ENCODE data around the gene TTC39A. TPM values are rescaled to one million over a fixed set of nuclear protein-coding genes. Genes with fewer than 3 reads are reported as not detected.

TTC39A gene
- total RNA-seq, 4 donors from 2014 or later, result 12.2 to 16.5 (median 15.3) TPM

DNA sequence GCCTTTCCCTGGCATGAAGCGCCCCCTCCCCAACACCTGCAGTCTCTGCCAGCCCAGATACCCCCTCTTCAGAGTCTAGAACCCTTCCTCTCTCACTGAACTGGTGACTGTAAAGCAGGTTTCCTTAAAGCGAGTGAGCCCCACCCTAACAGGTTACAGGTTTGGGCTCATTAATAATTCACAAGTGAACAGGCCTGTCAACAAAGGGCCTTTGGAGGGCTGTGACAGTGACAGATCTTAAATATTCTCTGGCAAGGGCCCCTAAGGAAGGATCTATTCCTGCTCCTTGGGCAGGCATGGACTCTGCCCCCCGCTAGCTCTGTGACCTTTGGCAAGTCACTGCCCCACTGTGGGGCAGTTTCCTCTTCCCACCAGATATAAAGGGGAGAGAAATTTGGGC lies 5.6 kb upstream of the TTC39A start:
- no peak overlapping the region for H3K4me3 ChIP-seq (ENCODE audit: low read depth, poor library complexity, severe bottlenecking)
- TF ChIP-seq POLR2A (IDR thresholded peaks at IDR 0.05), result no peak
- TF ChIP-seq CTCF (IDR thresholded peaks at IDR 0.05), result no peak
- intact Hi-C loops (cut with DNase I; ENCODE audit: low total_unique reads), result no loop called here
- 78 to 82% methylated on average over 3 of the region's 3 CpGs for WGBS, 2 donors
- peak in 1 of 2 donors; percentile 43 for DNase-seq (ENCODE audit: low spot score in 2 of 2)

DNA sequence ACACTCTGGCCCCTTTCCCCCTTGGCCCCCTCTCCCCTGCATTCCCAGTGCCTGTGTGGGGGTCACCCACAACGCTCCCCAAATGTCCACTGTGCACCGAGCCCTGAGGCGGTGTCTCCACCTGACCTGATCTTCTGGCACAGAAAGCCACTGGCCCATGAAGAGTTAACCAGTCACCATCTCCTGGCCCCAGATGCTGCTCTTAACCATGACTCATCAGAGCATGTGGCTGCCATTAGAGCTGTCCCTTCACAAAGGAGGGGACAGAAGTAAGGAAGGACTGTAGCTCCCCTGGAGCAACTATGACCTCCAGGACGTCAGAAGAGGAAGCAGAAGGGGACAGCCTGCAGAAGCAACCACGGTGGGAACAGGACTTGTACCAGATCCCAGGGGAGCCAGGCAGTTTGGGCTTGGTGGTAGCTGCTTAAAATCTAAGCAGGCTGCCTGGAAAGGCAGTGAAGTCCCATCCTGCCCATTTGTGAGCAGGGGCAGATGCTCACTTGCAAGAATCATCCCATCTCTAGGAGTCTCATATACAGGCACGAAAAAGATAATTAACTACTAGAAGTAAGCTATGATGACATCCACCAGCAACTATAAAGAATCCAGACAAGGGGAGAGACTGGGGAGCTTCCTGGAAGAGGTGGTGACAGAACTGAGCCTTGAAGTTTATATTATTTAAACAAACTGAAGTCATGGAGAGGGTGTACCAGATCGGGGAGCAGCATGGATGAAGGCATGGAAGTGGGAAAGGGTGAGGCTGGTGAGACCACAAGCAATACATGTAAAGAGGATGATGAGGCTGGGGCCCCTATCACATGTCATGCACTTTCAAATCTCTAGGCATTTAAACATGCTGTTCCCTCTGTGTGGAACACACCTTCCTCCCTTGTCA lies 1.1 kb upstream of the TTC39A start:
- no peak for TF ChIP-seq CTCF (IDR thresholded peaks at IDR 0.05)
- TF ChIP-seq POLR2A (IDR thresholded peaks at IDR 0.05), result no peak
- H3K4me3 ChIP-seq (ENCODE audit: low read depth, poor library complexity, severe bottlenecking), result no peak overlapping the region
- DNase-seq (ENCODE audit: low spot score in 2 of 2), result peak in 1 of 2 donors; percentile 84
- intact Hi-C loops (cut with DNase I; ENCODE audit: low total_unique reads), result no loop called here
- 47 to 51% methylated on average over 4 to 7 of the region's 7 CpGs for WGBS, 2 donors

DNA sequence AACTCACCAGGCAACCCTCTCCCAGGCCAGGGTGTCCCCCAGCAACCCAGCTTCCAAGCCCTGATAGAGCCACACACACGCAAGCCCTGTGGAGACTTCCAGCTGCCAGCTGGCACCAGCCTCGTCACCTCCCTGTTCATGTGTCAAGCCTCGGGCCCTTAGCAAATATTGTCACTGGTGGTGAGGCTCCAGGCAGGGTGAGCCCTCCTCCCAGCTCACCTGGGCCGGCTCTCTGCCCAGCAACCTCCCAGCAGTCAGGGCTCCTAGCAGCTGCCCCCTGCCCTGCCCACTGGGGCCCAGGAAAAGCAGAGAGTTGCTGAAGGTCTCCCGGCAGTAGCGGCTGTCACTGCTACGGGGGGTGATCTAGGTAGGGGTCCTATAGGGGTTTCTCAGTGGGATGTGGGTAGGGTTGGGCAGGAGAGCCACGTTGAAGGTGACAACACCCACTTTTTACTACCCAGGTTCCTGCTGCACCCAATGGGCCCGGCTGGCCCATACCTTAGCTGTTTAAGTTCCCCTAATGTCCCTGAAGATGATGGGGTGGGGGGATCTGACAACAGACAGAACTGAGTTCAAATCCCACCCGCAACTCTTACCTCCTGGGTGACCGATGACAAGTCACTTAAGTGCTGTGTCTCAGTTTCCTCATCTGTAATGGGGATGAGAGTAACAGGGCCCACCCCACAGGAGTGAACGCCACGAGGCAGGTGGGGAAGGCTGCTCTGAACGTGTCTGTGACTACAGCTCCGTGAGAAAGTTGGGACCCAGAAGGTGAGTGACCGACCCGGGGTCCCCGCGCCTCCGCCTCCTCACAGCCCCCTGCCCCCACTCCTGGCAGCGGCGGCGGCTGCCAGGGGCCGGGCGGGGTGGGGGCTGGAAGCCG lies 678 bp downstream of the TTC39A start:
- no peak for DNase-seq (ENCODE audit: low spot score in 2 of 2)
- intact Hi-C loops (cut with DNase I; ENCODE audit: low total_unique reads), result no loop called here
- H3K4me3 ChIP-seq (ENCODE audit: low read depth, poor library complexity, severe bottlenecking), result no peak overlapping the region
- no peak for TF ChIP-seq CTCF (IDR thresholded peaks at IDR 0.05)
- no peak for TF ChIP-seq POLR2A (IDR thresholded peaks at IDR 0.05)
- WGBS, 2 donors, result 32 to 50% methylated on average over 13 to 22 of the region's 26 CpGs

GRCh38 chr1:51328926-51329325 lies 1.4 kb downstream of the TTC39A start:
- no peak for TF ChIP-seq CTCF (IDR thresholded peaks at IDR 0.05)
- no peak for TF ChIP-seq POLR2A (IDR thresholded peaks at IDR 0.05)

DNA sequence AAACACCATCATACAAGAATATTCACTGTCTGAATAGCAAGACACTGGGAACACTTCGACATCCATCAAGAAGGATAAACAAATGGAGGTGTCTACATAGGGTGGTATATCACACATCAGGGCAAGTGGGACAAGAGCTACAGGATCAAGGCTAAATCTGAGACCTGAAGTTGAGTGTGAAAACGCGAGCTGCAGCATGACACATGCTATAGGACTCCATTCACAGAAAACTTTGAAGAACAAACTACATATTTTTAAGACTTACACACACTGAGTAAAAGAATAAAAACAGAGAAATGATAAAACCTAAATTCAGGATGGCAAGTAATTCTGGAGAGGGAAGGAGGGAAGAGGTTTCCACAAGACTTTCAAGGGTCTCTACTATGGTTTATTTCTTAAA lies 2.1 kb downstream of the TTC39A start:
- intact Hi-C loops (cut with DNase I; ENCODE audit: low total_unique reads), result no loop called here
- TF ChIP-seq CTCF (IDR thresholded peaks at IDR 0.05), result no peak
- no peak for TF ChIP-seq POLR2A (IDR thresholded peaks at IDR 0.05)
- DNase-seq (ENCODE audit: low spot score in 2 of 2), result no peak
- no peak overlapping the region for H3K4me3 ChIP-seq (ENCODE audit: low read depth, poor library complexity, severe bottlenecking)
- WGBS, 2 donors, result 92 to 93% methylated on average over 3 of the region's 3 CpGs

More at GRCh38 chr1:51328926-51329325, 1.4 kb downstream of the TTC39A start:
- 87 to 96% methylated on average over 4 of the region's 4 CpGs for WGBS, 2 donors
- DNase-seq (ENCODE audit: low spot score in 2 of 2), result no peak
- H3K4me3 ChIP-seq (ENCODE audit: low read depth, poor library complexity, severe bottlenecking), result no peak overlapping the region
- intact Hi-C loops (cut with DNase I; ENCODE audit: low total_unique reads), result no loop called here
